ENCODE results near the gene ZNF423.

The ZNF423 gene

DNA sequence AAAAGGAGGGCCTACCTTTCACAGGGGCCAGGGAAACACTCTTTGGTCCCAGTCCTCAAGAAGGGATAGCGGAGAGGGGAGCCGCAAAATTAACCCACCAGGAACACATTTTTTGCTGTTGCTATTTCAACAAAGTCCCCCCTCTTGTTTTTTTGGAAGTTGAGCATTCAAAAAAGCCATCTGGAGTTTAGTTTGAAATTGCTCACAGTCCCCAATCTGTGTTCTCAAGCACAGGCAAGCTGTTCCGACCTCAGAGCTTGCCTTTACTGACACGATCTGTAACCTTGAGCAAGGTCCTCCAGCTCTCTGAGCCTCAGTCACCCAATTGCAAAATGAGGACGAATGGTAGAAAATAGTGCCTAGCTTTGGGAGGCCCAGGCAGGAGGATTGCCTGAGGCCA is 131.1 kb downstream of the ZNF423 start:
- DNase-seq (ENCODE audit: low read depth in 2 of 2): no peak

GRCh38 chr16:49723310-49723709 is 132.6 kb downstream of the ZNF423 start:
- no peak for DNase-seq (ENCODE audit: low read depth in 2 of 2)

GRCh38 chr16:49720225-49720624 is 135.7 kb downstream of the ZNF423 start:
- no peak for DNase-seq (ENCODE audit: low read depth in 2 of 2)

DNA sequence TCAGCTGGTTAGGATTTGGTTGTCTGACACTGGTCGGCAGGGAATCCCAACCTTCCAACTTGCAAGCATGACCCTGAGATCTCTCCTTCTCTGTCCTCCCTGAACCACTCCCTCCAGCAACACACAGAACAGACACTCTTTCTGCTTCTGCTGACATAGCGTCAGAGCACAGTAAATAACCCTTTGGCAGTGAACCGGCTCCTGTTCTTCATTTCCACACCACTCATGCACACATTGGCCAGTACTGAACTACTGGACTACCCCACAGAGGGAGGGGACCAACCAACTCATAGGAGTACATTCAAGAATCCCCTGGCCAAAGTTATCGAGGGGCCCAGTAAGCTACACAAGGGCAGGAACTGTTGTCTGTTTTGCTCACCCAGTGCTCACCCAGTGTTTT is 138.2 kb downstream of the ZNF423 start:
- DNase-seq (ENCODE audit: low read depth in 2 of 2): no peak

DNA sequence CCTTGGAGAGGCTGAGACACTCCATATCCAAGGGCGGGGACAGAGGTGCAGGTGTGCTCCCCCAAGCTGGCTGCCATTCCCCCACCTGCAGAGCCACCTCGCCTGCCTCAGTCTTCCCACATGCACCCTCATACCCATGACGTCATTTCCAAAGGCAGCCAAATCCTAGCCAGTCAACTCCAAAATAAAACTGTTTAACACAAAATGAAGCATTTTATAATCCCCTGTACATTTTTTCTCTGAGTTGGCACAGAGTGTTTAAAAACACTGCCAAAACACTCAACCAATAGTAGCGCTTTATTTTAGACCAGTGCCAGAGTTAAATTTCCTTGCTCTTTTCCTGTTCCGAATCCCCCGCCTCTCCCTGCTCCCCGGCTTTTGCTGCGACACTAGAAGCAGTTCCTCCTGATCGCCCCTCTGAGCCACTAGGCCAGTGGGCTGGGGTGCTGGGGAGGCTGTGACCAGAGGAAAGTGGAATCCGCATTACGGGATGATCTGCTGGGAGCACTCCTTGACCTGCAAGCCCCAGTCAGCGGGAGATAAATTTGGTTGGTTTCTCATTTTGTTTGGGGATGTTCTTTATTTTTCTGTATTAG is 139.5 kb downstream of the ZNF423 start:
- no peak for DNase-seq (ENCODE audit: low read depth in 2 of 2)

GRCh38 chr16:49713770-49714169 is 142.1 kb downstream of the ZNF423 start:
- no peak for DNase-seq (ENCODE audit: low read depth in 2 of 2)

DNA sequence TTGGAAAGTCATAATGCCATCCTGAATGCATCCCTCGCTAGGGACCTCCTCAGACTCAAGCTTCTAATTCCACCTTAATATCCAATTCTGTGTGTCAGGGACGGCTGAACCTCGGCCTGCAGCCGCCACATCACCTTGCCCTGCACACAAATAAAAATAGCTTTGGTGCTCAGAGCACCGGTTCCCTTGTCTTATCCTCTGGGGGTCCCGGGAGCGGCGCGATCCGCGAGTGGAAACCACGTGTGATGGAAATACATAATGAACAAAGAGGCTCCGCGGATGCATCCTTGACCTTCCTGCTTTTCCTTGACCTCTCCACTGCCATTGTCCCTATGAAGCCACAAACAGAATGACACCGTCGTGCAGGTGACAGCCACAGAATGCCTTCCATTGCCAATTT is 143.4 kb downstream of the ZNF423 start:
- no peak for DNase-seq (ENCODE audit: low read depth in 2 of 2)

- DNase-seq (ENCODE audit: low read depth in 2 of 2): no peak
These were observed 143.8 kb downstream of the ZNF423 start for GRCh38 chr16:49712106-49712505.

GRCh38 chr16:49709057-49709456 is 146.9 kb downstream of the ZNF423 start:
- DNase-seq (ENCODE audit: low read depth in 2 of 2): no peak

- no peak for DNase-seq (ENCODE audit: low read depth in 2 of 2)
These were observed 147.4 kb downstream of the ZNF423 start for GRCh38 chr16:49708491-49708890.

- DNase-seq (ENCODE audit: low read depth in 2 of 2): no peak
These were observed 149.1 kb downstream of the ZNF423 start for GRCh38 chr16:49706620-49707355.

GRCh38 chr16:49704586-49705155 is 151.2 kb downstream of the ZNF423 start:
- DNase-seq (ENCODE audit: low read depth in 2 of 2): no peak

DNA sequence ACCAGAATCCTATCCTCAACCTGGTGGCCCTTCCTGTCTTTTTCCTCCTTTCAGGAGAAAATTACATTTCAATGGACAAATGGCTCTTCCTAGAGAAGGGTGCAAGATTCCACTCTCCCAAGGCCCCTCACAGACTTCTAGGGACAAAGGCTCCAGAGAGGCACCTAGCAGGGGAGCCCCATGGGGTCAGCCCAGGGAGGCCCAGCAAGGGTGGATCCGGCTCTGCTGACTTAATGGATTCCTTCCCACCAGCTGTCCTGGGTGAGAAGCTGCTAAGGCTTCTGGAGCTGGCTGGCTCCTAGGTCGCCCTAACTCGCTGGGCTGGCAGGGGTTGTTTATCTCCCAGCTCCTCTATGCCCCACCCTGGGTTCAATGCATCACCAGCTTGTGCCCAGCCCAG is 152.4 kb downstream of the ZNF423 start:
- no peak for DNase-seq (ENCODE audit: low read depth in 2 of 2)

GRCh38 chr16:49701789-49702494 is 154.0 kb downstream of the ZNF423 start:
- DNase-seq (ENCODE audit: low read depth in 2 of 2): no peak

GRCh38 chr16:49701065-49701685 is 154.7 kb downstream of the ZNF423 start:
- no peak for DNase-seq (ENCODE audit: low read depth in 2 of 2)

GRCh38 chr16:49700251-49701064 is 155.5 kb downstream of the ZNF423 start:
- no peak for DNase-seq (ENCODE audit: low read depth in 2 of 2)

- no peak for DNase-seq (ENCODE audit: low read depth in 2 of 2)
These were observed 156.1 kb downstream of the ZNF423 start for GRCh38 chr16:49699841-49700175.

DNA sequence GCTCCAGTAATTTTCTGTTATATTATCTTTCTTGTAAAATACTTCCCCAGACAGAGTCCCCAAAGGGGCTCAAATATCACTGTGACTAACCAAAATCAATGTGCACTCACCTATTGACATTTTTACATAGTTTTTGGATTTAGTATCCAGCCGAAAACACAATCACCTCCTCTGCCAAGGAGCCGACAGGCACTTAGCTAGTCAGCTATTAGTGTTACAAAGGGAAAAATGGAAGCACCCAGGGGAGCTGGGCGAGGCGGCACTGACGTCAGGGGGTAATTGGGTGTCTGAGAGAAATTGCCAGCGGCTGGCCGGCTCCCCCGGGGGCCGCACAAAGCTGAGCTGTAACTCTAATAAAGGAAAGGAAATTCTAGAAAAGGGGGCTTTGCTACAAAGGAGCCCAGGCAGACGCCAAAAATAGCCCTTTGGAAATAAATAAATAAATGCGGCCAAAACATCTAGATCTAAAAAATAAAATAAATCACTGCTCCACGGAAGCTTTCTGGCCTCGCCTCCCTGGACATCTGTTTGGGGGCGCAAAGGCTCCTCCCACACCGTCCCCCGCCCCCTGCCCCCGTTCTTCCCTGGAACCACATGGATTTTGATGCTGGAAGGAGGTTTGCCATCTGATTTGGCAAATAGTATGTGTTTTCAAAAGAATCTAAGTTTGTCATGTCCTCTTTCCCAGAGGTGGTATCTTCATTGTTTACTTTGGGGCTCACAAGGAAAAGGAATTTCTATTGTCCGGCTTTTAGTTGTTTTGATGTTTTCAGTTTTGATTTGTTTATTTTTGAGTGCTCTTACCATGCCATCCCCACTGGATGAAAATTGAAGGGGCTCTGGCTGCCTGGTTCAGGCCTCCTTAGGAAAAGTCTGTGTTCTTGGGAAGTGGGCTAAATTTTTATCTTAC is 156.7 kb downstream of the ZNF423 start:
- DNase-seq (ENCODE audit: low read depth in 2 of 2): no peak

GRCh38 chr16:49698453-49698815 is 157.5 kb downstream of the ZNF423 start:
- DNase-seq (ENCODE audit: low read depth in 2 of 2): no peak

DNA sequence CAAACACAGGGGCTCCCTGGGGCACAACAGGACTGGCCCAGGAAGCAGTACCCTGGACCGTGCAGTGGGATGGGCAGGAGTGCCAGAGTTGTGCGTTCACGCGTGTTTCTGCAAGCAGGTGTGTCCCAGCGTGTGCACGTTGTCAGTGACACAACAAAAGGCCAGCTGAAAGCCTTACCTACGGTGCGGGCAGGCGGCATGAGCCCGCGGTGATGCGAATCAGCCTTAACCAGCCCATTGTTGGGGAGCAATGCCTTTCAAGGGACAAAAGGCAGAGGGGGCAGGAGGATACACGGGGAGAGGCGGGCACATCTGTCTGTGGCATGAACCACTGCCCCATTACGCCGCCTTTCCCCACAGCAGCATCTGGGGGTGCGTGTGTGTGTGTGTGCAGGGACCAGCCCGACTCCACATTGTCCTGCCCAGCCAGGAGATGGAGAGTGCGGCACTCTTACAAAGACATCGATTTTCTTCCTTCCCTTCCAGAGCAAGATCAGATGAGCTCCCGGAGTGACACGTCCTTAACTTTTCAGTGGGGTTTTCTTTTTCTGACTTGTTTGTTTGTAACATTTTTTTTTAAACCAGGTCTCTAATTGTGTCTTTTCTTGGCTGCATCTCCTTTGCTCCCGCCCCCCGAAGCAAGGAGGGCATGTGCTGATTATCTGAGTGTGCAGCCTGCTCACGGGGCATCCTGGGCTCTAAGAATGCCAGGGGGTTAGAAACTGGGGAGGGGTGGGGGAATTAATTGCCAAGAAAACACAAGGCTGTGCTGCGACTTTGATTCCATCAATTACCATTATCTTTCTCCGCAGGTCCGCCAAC is 158.1 kb downstream of the ZNF423 start:
- no peak for DNase-seq (ENCODE audit: low read depth in 2 of 2)
